ENCODE measurements around the gene P4HB. TPM values are rescaled to one million over a fixed set of nuclear protein-coding genes. Genes with fewer than 3 reads are reported as not detected.

Gene P4HB
- total RNA-seq, 4 donors from 2014 or later: 497 to 717 (median 621) TPM

DNA sequence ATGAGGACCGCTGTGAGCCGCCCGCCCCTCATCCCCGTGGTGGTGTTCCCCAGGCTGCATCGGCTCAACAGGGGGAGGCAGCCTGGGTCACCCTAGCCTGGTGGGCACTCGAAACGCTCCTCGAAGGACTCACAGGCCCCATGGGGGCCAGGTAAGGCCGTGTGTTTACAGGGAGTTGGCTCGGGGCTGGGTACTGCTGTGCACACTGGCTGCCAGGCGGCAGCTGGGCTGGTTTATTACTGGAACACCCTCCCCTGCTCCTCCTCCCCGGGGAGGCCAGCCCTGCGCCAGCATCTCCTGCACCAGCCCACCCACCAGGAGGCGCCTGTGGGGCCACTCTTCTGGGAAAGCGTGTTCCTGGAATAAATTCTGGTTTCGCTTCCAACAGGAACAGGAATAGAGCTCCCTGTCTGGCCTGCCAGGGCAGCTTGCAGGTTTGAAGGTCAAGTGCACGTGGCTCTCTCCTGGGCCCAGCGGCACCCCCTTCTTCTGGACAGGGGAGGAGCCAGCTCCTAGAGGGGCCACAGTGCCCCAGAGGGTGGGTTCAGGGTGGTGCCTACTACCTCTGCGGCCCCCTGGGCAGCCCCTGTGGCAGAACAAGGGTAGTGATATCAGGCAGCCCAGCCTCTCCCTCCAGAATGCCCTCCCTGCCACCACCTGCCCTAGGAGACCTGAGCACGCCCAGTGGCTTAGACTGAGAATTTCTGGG, 38.6 kb downstream of the P4HB start:
- Histone ChIP-seq H3K36me3 (no peaks in the 10 kb centered on the region), H3K9me3 (no peaks in the 10 kb centered on the region), H3K27ac (peak overlapping the region; percentile 86 to 94 (median 90)), H3K4me3 (peak overlapping the region in 1 of 4 donors; percentile 4), H3K4me1 (peaks cover 17 to 21% of the 10 kb centered on the region in 2 donors), H3K27me3 (no peaks in the 10 kb centered on the region)
- peak in 1 of 2 donors; percentile 19 for TF ChIP-seq POLR2A (IDR thresholded peaks at IDR 0.05)
- TF ChIP-seq, protein P1, sequence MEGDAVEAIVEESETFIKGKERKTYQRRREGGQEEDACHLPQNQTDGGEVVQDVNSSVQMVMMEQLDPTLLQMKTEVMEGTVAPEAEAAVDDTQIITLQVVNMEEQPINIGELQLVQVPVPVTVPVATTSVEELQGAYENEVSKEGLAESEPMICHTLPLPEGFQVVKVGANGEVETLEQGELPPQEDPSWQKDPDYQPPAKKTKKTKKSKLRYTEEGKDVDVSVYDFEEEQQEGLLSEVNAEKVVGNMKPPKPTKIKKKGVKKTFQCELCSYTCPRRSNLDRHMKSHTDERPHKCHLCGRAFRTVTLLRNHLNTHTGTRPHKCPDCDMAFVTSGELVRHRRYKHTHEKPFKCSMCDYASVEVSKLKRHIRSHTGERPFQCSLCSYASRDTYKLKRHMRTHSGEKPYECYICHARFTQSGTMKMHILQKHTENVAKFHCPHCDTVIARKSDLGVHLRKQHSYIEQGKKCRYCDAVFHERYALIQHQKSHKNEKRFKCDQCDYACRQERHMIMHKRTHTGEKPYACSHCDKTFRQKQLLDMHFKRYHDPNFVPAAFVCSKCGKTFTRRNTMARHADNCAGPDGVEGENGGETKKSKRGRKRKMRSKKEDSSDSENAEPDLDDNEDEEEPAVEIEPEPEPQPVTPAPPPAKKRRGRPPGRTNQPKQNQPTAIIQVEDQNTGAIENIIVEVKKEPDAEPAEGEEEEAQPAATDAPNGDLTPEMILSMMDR (IDR thresholded peaks at IDR 0.05 in 4 of 5, conservative IDR thresholded peaks at IDR 0.05 in 1 of 5): peak; percentile 78 to 88 (median 82)
- intact Hi-C loops (cut with DNase I; ENCODE audit: low total_unique reads) (loop anchor here (1.0 to 2.0 kb wide), 2 partner anchors 34 to 39 kb away; partner anchors contain the start of gene P4HB), in situ Hi-C loops (cut with MboI; ENCODE audit: low sequenced_read_pairs in 4 of 4) (loop anchor here in 1 of 4 donors (5.0 kb wide), 1 partner anchor 36 kb away; no protein-coding TSS in a partner anchor)
- ATAC-seq (peak; percentile 87 to 92), DNase-seq (peak; percentile 77 to 94)

DNA sequence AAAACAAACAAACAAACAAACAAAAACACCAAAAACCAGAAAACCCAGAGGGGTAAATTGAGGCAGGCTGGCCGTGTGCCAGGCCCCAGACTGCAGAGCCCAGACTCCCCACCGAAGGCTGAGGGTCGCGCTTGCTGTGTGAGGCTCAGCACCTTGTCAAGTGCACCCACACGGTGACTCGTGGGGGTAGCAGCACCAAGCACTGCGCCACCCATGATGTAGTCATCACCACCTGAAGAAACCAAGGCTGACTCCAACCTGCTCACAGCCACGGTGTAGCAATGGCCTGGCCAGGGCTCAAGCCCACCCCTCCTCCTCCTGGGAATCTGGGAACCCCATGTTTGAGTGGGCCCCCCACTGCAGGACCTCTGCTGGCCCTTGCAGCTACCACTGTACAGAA, 39.2 kb downstream of the P4HB start:
- Histone ChIP-seq H3K27ac (peak overlapping the region; percentile 86 to 94 (median 90)), H3K4me3 (no peak overlapping the region), H3K9me3 (no peaks in the 10 kb centered on the region), H3K4me1 (peaks cover 17 to 21% of the 10 kb centered on the region in 2 donors), H3K27me3 (no peaks in the 10 kb centered on the region), H3K36me3 (no peaks in the 10 kb centered on the region)
- no peak for TF ChIP-seq POLR2A (IDR thresholded peaks at IDR 0.05)
- TF ChIP-seq, protein P1 (IDR thresholded peaks at IDR 0.05 in 4 of 5, conservative IDR thresholded peaks at IDR 0.05 in 1 of 5): no peak
- DNase-seq: no peak
- peak; percentile 8 to 13 for ATAC-seq
- intact Hi-C loops (cut with DNase I; ENCODE audit: low total_unique reads) (loop anchor here (1.0 to 2.0 kb wide), 2 partner anchors 34 to 40 kb away; partner anchors contain the start of gene P4HB), in situ Hi-C loops (cut with MboI; ENCODE audit: low sequenced_read_pairs in 4 of 4) (loop anchor here in 1 of 4 donors (5.0 kb wide), 1 partner anchor 36 kb away; no protein-coding TSS in a partner anchor)

DNA sequence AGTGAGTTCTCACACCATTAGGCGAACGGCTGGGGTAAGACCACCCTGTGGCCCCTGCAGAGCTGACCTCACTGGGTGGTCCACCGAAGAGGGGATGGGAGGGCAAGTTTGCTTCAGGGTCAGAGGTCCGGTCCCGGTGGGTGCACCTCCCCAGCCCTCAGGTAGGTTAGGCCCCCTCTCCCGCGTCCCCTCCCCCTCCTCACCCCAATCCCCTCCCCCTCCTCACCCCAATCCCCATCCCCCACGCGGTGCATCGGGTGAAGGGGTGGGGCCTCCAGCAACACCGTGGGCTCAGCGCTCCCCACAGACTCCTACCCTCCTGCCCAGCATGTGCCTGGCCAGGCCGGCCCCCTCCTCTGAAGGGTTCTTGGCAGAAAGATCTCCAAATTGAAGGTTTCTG, 40.6 kb downstream of the P4HB start:
- peaks cover 17% of the 10 kb centered on the region in 2 donors for H3K4me1 ChIP-seq
- TF ChIP-seq, protein P1 (IDR thresholded peaks at IDR 0.05 in 4 of 5, conservative IDR thresholded peaks at IDR 0.05 in 1 of 5): no peak
- TF ChIP-seq POLR2A (IDR thresholded peaks at IDR 0.05): no peak
- no peaks in the 10 kb centered on the region for H3K9me3 ChIP-seq
- H3K27me3 ChIP-seq: no peaks in the 10 kb centered on the region
- ATAC-seq (no peak), DNase-seq (no peak)
- no peaks in the 10 kb centered on the region for H3K36me3 ChIP-seq
- in situ Hi-C loops (cut with MboI; ENCODE audit: low sequenced_read_pairs in 4 of 4): loop anchor here in 1 of 4 donors (5.0 kb wide), 1 partner anchor 38 kb away; no protein-coding TSS in a partner anchor
- no peak overlapping the region for H3K27ac ChIP-seq
- no peak overlapping the region for H3K4me3 ChIP-seq
- intact Hi-C loops (cut with DNase I; ENCODE audit: low total_unique reads): loop anchor here (2.0 kb wide), 1 partner anchor 41 kb away; the partner anchor contains the start of gene P4HB

DNA sequence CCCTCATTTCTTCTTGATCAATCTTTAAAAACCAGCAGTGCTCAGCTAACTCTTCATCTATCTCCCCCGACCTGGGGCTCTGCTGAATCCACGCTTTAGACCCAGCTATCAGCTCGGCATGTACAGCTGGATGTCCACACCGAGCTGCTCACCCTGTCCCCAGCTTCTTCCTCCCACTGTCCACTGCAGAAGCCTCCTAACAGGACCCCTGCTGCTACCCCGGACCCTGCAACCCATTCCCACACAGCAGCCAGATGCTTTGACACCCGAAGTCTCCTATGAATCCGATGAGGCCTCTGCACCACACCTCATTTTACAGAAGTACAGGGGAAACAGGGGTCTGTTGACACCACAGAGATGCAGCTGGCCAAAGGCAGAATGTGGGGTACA, 42.6 kb downstream of the P4HB start:
- ATAC-seq (no peak), DNase-seq (no peak)
- Histone ChIP-seq H3K36me3 (no peaks in the 10 kb centered on the region), H3K9me3 (no peaks in the 10 kb centered on the region), H3K27me3 (no peaks in the 10 kb centered on the region), H3K4me3 (no peak overlapping the region), H3K4me1 (peaks cover 16 to 17% of the 10 kb centered on the region in 2 donors), H3K27ac (no peak overlapping the region)
- intact Hi-C loops (cut with DNase I; ENCODE audit: low total_unique reads) (no loop called here), in situ Hi-C loops (cut with MboI; ENCODE audit: low sequenced_read_pairs in 4 of 4) (no loop called here)
- TF ChIP-seq POLR2A (IDR thresholded peaks at IDR 0.05): no peak
- TF ChIP-seq, protein P1 (IDR thresholded peaks at IDR 0.05 in 4 of 5, conservative IDR thresholded peaks at IDR 0.05 in 1 of 5): no peak

All from gastrocnemius medialis (tissue), 4 donors.